Trophoblast cell (in vitro differentiated cells and primary cell): ENCODE measurements around the gene DLG2.

Experiments
- DNase-seq, 2 donors: peaks; one replicate each; pipeline ENCODE4 v3.0.0-alpha.2; 2016
- H2AFZ ChIP-seq: 2 replicates; pipeline ENCODE4 v1.6.1; 2013; ENCODE audit warnings: low read length, moderate library complexity, mild to moderate bottlenecking; ENCODE audit not compliant: insufficient read depth, poor library complexity
- H2AK5ac ChIP-seq: 2 replicates; pipeline ENCODE4 v1.6.1; 2013; ENCODE audit warnings: mild to moderate bottlenecking, low read length
- H2BK120ac ChIP-seq: 2 replicates; pipeline ENCODE4 v1.6.1; 2013; ENCODE audit warnings: low read length, mild to moderate bottlenecking, moderate library complexity; ENCODE audit not compliant: insufficient read depth, poor library complexity
- H2BK12ac ChIP-seq: 2 replicates; pipeline ENCODE4 v1.6.1; 2013; ENCODE audit warnings: mild to moderate bottlenecking, low read length, moderate library complexity
- H2BK5ac ChIP-seq: 2 replicates; pipeline ENCODE4 v1.6.1; 2013; ENCODE audit warnings: low read length, low read depth, moderate library complexity, mild to moderate bottlenecking; ENCODE audit not compliant: poor library complexity
- H3K14ac ChIP-seq: 2 replicates; pipeline ENCODE4 v1.6.1; 2013; ENCODE audit warnings: mild to moderate bottlenecking, low read length
- H3K18ac ChIP-seq: 2 replicates; pipeline ENCODE4 v1.6.1; 2013; ENCODE audit warnings: mild to moderate bottlenecking, low read length
- H3K23ac ChIP-seq: 2 replicates; pipeline ENCODE4 v1.6.1; 2013; ENCODE audit warnings: low read length
- H3K27ac ChIP-seq: 2 replicates; pipeline ENCODE4 v1.5.1; 2013; ENCODE audit warnings: low read depth, mild to moderate bottlenecking, inconsistent platforms, low read length, moderate library complexity
- H3K27me3 ChIP-seq: 2 replicates; pipeline ENCODE4 v1.6.1; 2013; ENCODE audit warnings: inconsistent platforms, mild to moderate bottlenecking, low read length, moderate library complexity; ENCODE audit not compliant: insufficient read depth
- H3K36me3 ChIP-seq, 2 experiments: 1 replicate in 1 of 2; 2 replicates in 1 of 2; pipeline ENCODE4 v1.6.1; 2013; ENCODE audit warnings: low read length in 2 of 2, mild to moderate bottlenecking in 2 of 2, moderate library complexity in 1 of 2; ENCODE audit not compliant: insufficient read depth in 2 of 2, control insufficient read depth in 1 of 2
- H3K4ac ChIP-seq: 2 replicates; pipeline ENCODE4 v1.6.1; 2013; ENCODE audit warnings: low read depth, mild to moderate bottlenecking, low read length, moderate library complexity
- H3K4me1 ChIP-seq, 2 experiments: 1 replicate in 1 of 2; 2 replicates in 1 of 2; pipeline ENCODE4 v1.6.1; 2013; ENCODE audit warnings: low read length in 2 of 2, mild to moderate bottlenecking in 2 of 2, moderate library complexity in 1 of 2; ENCODE audit not compliant: insufficient read depth in 2 of 2, control insufficient read depth in 1 of 2
- H3K4me2 ChIP-seq: 2 replicates; pipeline ENCODE4 v1.6.1; 2013; ENCODE audit warnings: inconsistent platforms, mild to moderate bottlenecking, low read length, moderate library complexity
- H3K4me3 ChIP-seq: 2 replicates; pipeline ENCODE4 v1.5.1; 2013; ENCODE audit warnings: mild to moderate bottlenecking, low read depth, low read length, inconsistent platforms
- H3K79me1 ChIP-seq: one replicate; pipeline ENCODE4 v1.6.1; 2013; ENCODE audit warnings: low read length
- H3K79me2 ChIP-seq: 2 replicates; pipeline ENCODE4 v1.6.1; 2013; ENCODE audit warnings: low read length, mild to moderate bottlenecking; ENCODE audit not compliant: control insufficient read depth, insufficient read depth, poor library complexity
- H3K9ac ChIP-seq: 2 replicates; pipeline ENCODE4 v1.6.1; 2013; ENCODE audit warnings: mild to moderate bottlenecking, low read length
- H3K9me3 ChIP-seq: 2 replicates; pipeline ENCODE4 v1.6.1; 2013; ENCODE audit warnings: low read depth, mild to moderate bottlenecking, control low read depth, inconsistent platforms, low read length; ENCODE audit not compliant: insufficient read depth
- H4K12ac ChIP-seq: 2 replicates; pipeline ENCODE4 v1.6.1; 2013; ENCODE audit warnings: low read depth, mild to moderate bottlenecking, low read length, moderate library complexity
- H4K8ac ChIP-seq: 2 replicates; pipeline ENCODE4 v1.6.1; 2013; ENCODE audit warnings: low read depth, mild to moderate bottlenecking, low read length, moderate library complexity
- H4K91ac ChIP-seq: one replicate; pipeline ENCODE4 v1.6.1; 2013; ENCODE audit warnings: low read depth, mild to moderate bottlenecking, low read length, moderate library complexity
- WGBS: extraction: QIAGEN DNeasy Blood & Tissue Kit; methylation state at CpG from one replicate; pipeline ENCODE4 v1.1.7; 2013; ENCODE audit warnings: missing lambda C conversion rate; ENCODE audit not compliant: insufficient read length, insufficient coverage; ENCODE audit errors: extremely low coverage; 5-methylcytosine and 5-hydroxymethylcytosine counted together

DLG2 gene

DNA sequence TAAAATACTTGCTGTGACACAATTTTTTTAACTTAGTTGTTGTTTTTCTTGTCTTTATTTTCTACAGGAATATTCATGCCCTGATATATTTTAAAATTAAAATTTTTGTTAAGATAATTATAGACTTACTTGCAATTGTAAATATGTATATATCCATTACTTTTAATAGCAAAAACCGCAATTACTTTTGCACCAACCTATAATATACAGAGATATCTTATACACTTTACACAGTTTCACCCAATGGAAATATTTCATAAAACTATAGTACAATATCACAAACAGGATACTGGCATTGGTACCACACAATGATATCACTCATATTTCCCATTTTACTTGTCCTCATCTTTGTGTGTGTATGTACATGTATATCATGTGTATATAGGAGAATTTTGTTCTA lies 188.8 kb downstream of the DLG2 start:
- no peak overlapping the region for H3K23ac ChIP-seq
- no CpG with 5 or more reads among the region's 1 CpG for WGBS
- H3K4me2 ChIP-seq: no peak overlapping the region
- no peaks in the 10 kb centered on the region for H3K36me3 ChIP-seq
- H3K9me3 ChIP-seq: no peaks in the 10 kb centered on the region
- H4K91ac ChIP-seq: no peak overlapping the region
- no peak overlapping the region for H2BK5ac ChIP-seq
- no peak overlapping the region for H3K4ac ChIP-seq
- H3K14ac ChIP-seq: no peak overlapping the region
- H3K27me3 ChIP-seq: no peaks in the 10 kb centered on the region
- H2BK12ac ChIP-seq: no peak overlapping the region
- no peak overlapping the region for H2AK5ac ChIP-seq
- no peak overlapping the region for H4K8ac ChIP-seq
- H3K79me2 ChIP-seq: no peaks in the 10 kb centered on the region
- no peak overlapping the region for H3K27ac ChIP-seq
- no peaks in the 10 kb centered on the region for H3K4me1 ChIP-seq
- no peak overlapping the region for H2BK120ac ChIP-seq
- no peak overlapping the region for H3K18ac ChIP-seq
- H3K4me3 ChIP-seq: no peak overlapping the region
- no peaks in the 10 kb centered on the region for H3K79me1 ChIP-seq
- no peak overlapping the region for H4K12ac ChIP-seq
- no peak overlapping the region for H3K9ac ChIP-seq
- H2AFZ ChIP-seq: no peak overlapping the region
- DNase-seq: no peak

DNA sequence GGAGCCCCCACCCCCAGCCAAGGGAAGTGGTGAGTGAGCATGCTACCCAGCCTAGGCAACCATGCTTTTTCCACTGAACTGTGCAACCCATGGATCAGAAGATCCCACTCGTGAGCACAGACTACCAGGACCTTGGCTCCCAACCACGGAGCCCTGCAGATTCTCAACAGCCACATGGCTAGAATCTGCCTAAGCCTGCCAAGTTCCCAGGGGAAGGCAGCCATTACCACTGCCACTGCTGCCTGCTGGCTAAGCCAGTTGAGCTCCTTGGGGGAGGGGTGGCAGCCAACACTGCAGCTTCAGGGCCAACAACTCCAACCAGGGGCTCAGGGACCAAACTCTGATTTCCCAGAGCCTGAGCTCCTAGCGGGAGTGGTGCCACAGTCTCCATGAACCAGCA lies 195.8 kb downstream of the DLG2 start:
- Histone ChIP-seq H4K8ac (no peak overlapping the region), H3K27ac (no peak overlapping the region), H3K4me1 (no peaks in the 10 kb centered on the region), H3K23ac (no peak overlapping the region), H3K27me3 (no peaks in the 10 kb centered on the region), H3K4me2 (no peak overlapping the region), H4K12ac (no peak overlapping the region), H3K4ac (no peak overlapping the region), H2AFZ (no peak overlapping the region), H2BK5ac (no peak overlapping the region), H3K79me2 (no peaks in the 10 kb centered on the region), H2BK120ac (no peak overlapping the region), H2BK12ac (no peak overlapping the region), H3K9me3 (no peaks in the 10 kb centered on the region), H3K36me3 (no peaks in the 10 kb centered on the region), H3K18ac (no peak overlapping the region), H3K4me3 (no peak overlapping the region), H4K91ac (no peak overlapping the region), H3K79me1 (no peaks in the 10 kb centered on the region), H2AK5ac (no peak overlapping the region), H3K9ac (no peak overlapping the region), H3K14ac (no peak overlapping the region)
- WGBS: no CpG with 5 or more reads among the region's 3 CpGs
- DNase-seq: no peak

DNA sequence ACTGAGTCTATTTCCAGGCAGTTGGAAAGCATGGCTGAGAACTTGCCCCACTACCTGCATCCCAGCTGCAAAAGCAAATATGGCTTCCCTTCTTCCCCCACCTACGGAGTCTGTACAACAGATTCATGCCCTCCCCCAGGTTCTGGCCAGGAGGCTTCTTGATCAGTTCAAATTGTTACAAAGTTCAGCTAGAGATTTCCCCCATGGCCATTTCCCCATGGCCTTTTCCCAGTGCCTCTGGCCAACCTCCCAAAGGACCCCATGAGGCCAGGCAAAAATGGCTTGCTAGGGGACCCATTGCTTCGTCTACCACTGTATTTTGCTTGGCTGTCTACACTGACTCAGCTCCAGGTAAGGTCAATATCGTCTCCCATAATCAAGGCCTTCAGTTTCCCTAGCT lies 203.3 kb downstream of the DLG2 start:
- Histone ChIP-seq H4K8ac (no peak overlapping the region), H3K27me3 (no peaks in the 10 kb centered on the region), H3K36me3 (no peaks in the 10 kb centered on the region), H3K9me3 (no peaks in the 10 kb centered on the region), H3K79me2 (no peaks in the 10 kb centered on the region), H3K4me3 (no peak overlapping the region), H3K4me2 (no peak overlapping the region), H2BK12ac (no peak overlapping the region), H3K14ac (no peak overlapping the region), H3K23ac (no peak overlapping the region), H3K18ac (no peak overlapping the region), H3K4ac (no peak overlapping the region), H4K12ac (no peak overlapping the region), H2BK5ac (no peak overlapping the region), H3K4me1 (no peaks in the 10 kb centered on the region), H3K9ac (no peak overlapping the region), H3K79me1 (no peaks in the 10 kb centered on the region), H3K27ac (no peak overlapping the region), H2BK120ac (no peak overlapping the region), H2AFZ (no peak overlapping the region), H4K91ac (no peak overlapping the region), H2AK5ac (no peak overlapping the region)
- no CpG with 5 or more reads among the region's 3 CpGs for WGBS
- no peak for DNase-seq

DNA sequence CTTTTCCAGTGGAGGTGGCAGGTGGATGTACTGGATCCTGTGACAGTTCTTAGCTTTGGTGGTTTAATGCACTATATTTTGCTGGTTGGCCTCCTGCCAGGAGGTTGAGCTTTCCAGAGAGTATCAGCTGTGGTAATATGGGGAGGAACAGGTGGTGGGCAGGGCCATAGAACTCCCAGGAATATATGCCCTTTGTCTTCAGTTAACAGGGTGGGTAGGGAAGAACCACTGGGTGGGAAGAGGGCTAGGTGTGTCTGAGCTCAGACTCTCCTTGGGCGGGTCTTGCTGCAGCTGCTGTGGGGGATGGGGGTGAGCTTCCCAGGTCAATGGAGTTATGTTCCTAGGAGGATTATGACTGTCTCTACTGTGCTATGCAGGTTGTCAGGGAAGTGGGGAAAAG lies 203.8 kb downstream of the DLG2 start:
- H4K8ac ChIP-seq: no peak overlapping the region
- H2BK12ac ChIP-seq: no peak overlapping the region
- no peaks in the 10 kb centered on the region for H3K79me1 ChIP-seq
- H3K14ac ChIP-seq: no peak overlapping the region
- no peak overlapping the region for H2BK120ac ChIP-seq
- no peak overlapping the region for H3K27ac ChIP-seq
- H3K4me2 ChIP-seq: no peak overlapping the region
- H3K4ac ChIP-seq: no peak overlapping the region
- no peak overlapping the region for H2AK5ac ChIP-seq
- no peak for DNase-seq
- WGBS: no CpG with 5 or more reads among the region's 1 CpG
- no peaks in the 10 kb centered on the region for H3K9me3 ChIP-seq
- no peak overlapping the region for H3K18ac ChIP-seq
- no peaks in the 10 kb centered on the region for H3K4me1 ChIP-seq
- no peak overlapping the region for H4K12ac ChIP-seq
- no peaks in the 10 kb centered on the region for H3K79me2 ChIP-seq
- H3K36me3 ChIP-seq: no peaks in the 10 kb centered on the region
- no peak overlapping the region for H3K4me3 ChIP-seq
- H2AFZ ChIP-seq: no peak overlapping the region
- no peak overlapping the region for H2BK5ac ChIP-seq
- no peak overlapping the region for H3K23ac ChIP-seq
- H4K91ac ChIP-seq: no peak overlapping the region
- no peaks in the 10 kb centered on the region for H3K27me3 ChIP-seq
- H3K9ac ChIP-seq: no peak overlapping the region
